ENCODE data around the gene KLK2. TPM values are rescaled to one million over a fixed set of nuclear protein-coding genes. Genes with fewer than 3 reads are reported as not detected.

KLK2 gene
- total and polyA plus RNA-seq, 2 of the 8 experiments (the other 6 are each of a cell fraction or from before 2014, with no cell fraction given): 0.20 TPM; not detected in 1

DNA sequence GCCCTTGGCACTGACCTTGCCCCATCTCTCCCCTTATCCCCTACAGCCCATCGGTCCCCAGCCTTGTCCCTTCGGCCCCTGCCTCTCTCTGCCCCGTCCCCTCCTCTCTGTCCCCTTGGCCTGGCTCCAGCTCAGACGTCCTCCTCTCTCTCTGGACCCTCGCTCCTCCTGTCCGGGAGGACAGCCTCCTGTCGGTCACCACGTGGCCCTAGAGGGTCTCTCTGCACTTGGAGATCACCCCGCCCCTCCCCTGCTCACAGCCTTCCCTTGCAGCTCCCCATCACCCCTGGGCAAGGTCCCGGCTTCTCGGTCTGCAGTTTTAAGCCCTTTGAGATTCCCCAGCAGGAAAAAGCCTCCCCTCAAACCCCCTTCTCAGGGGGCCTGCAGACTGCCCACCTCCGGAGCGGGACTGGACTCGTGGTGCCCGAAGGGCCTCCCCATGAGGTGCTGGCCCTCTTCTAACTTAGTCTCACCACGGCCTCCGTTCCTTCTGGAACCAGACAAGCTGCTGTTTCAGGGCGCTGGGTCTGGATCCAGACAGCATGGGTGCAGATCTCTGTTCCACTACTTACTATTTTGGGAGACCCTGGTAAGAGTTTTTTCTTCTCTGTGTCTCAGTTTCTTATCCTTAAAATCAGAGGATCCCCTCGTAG, 36.6 kb upstream of the KLK2 start:
- 72% methylated on average over 17 of the region's 19 CpGs; no CpG with 5 or more reads in 1 of the 2 experiments for WGBS, 2 experiments (ENCODE audit: extremely low coverage in 1 of 2, insufficient coverage in 1 of 2, insufficient read length in 1 of 2, insufficient replicate concordance in 2 of 2, low coverage in 1 of 2, low lambda C conversion rate in 2 of 2, missing lambda C conversion rate in 1 of 2)
- H3K27ac ChIP-seq (ENCODE audit: low read depth, low read length): no peak overlapping the region
- H2BK12ac ChIP-seq (ENCODE audit: low read depth, low read length): peak overlapping the region; percentile 92; the same call in 1 of the 2 replicates
- peak overlapping the region; percentile 80 for H3K4me2 ChIP-seq (ENCODE audit: insufficient read depth in 1 of 2, low read depth in 2 of 2, low read length in 2 of 2)
- no peaks in the 10 kb centered on the region for H3K9me3 ChIP-seq (ENCODE audit: insufficient read depth in 2 of 2, low read depth in 1 of 2, low read length in 1 of 2)
- H2BK5ac ChIP-seq (ENCODE audit: low read depth, low read length): peak overlapping the region; percentile 82; the same call in 1 of the 2 replicates
- no peak overlapping the region for H3K14ac ChIP-seq (ENCODE audit: insufficient read length)
- H3K23me2 ChIP-seq (ENCODE audit: low read depth, low read length): peaks cover 8% of the 10 kb centered on the region; the same call in 1 of the 2 replicates
- 0 out of 2 replicates have a peak overlapping the region, but pooled peaks have one; percentile 24 for H2AK5ac ChIP-seq (ENCODE audit: low read depth, low read length)
- no peak overlapping the region for H2BK20ac ChIP-seq (ENCODE audit: low read length)
- H3K4me3 ChIP-seq (ENCODE audit: extremely low read depth in 1 of 4, insufficient read depth in 2 of 4, low read depth in 3 of 4, low read length in 4 of 4): peak overlapping the region; percentile 59 to 76 (median 64); a peak in 6 of 8 replicates
- TF ChIP-seq, protein P1, sequence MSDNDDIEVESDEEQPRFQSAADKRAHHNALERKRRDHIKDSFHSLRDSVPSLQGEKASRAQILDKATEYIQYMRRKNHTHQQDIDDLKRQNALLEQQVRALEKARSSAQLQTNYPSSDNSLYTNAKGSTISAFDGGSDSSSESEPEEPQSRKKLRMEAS (IDR thresholded peaks at IDR 0.05): peak; percentile 41; the same call in 1 of the 2 replicates
- no peak for TF ChIP-seq HDAC6 (IDR thresholded peaks at IDR 0.05; ENCODE audit: low read depth, low read length)
- DNase-seq (ENCODE audit: low read depth in 1 of 2, low spot score in 2 of 2) (no peak), FAIRE-seq (no peak)
- 0 out of 7 replicates have a peak overlapping the region, but pooled peaks of 2 of the 4 experiments have one; percentile 7 to 43 for H3K9ac ChIP-seq (replicated peaks in 1 of 4; ENCODE audit: extremely low read depth in 1 of 4, low read depth in 3 of 4, low read length in 3 of 4)
- no peak overlapping the region for H4K5ac ChIP-seq (ENCODE audit: insufficient read length, low read depth, low read length)
- H3K4me1 ChIP-seq (replicated peaks in 1 of 4; ENCODE audit: control insufficient read depth in 3 of 4, insufficient read depth in 4 of 4, low read length in 3 of 4): peaks cover 0 to 7% (median 2%) of the 10 kb centered on the region in 4 experiments; a peak in 3 of 7 replicates
- no peak overlapping the region for H3K56ac ChIP-seq (replicated peaks; ENCODE audit: insufficient read length, low read depth, low read length)
- POLR2A ChIA-PET (ENCODE audit: partially characterized antibody): interaction anchor here (0.6 to 5.4 kb wide), 6 partner anchors 32 to 912 kb away, joined by 3 to 24 read pairs (median 4); no protein-coding TSS in a partner anchor
- H3K23ac ChIP-seq (ENCODE audit: insufficient read length): no peak overlapping the region
- H3K4ac ChIP-seq (replicated peaks; ENCODE audit: insufficient read length, low read depth, low read length): peak overlapping the region; percentile 91
- peak overlapping the region; percentile 78 for H4K91ac ChIP-seq (replicated peaks; ENCODE audit: insufficient read length, low read length)
- peak overlapping the region; percentile 66 for H3K18ac ChIP-seq (ENCODE audit: extremely low read depth, low read length)
- CTCF ChIA-PET (ENCODE audit: partially characterized antibody): interaction anchor here (0.5 to 1.4 kb wide), 5 partner anchors 22 to 167 kb away, joined by 3 to 6 read pairs (median 3); no protein-coding TSS in a partner anchor
- no peaks in the 10 kb centered on the region for H3K79me1 ChIP-seq (ENCODE audit: low read depth, low read length)
- no peaks in the 10 kb centered on the region for H3K36me3 ChIP-seq (ENCODE audit: control insufficient read depth in 2 of 4, insufficient read depth in 4 of 4, low read length in 3 of 4)
- H3K79me2 ChIP-seq (ENCODE audit: control insufficient read depth in 1 of 2, insufficient read depth in 2 of 2, low read length in 2 of 2): no peaks in the 10 kb centered on the region
- H2BK15ac ChIP-seq (ENCODE audit: low read length): 0 out of 2 replicates have a peak overlapping the region, but pooled peaks have one; percentile 29
- peaks cover 0 to 22% (median 7%) of the 10 kb centered on the region in 4 experiments; a peak in 6 of 7 replicates for H3K27me3 ChIP-seq (replicated peaks in 1 of 4; ENCODE audit: control insufficient read depth in 3 of 4, extremely low read depth in 1 of 4, insufficient read depth in 3 of 4, low read length in 3 of 4)
- peak overlapping the region; percentile 69 for H2AFZ ChIP-seq (ENCODE audit: low read length)
- no peak overlapping the region for H2BK120ac ChIP-seq (replicated peaks; ENCODE audit: low read depth, low read length)
- no peaks in the 10 kb centered on the region for H4K20me1 ChIP-seq (replicated peaks in 1 of 2; ENCODE audit: control insufficient read depth in 1 of 2, insufficient read depth in 2 of 2, low read length in 2 of 2)
- H4K8ac ChIP-seq (ENCODE audit: extremely low read depth, insufficient read depth, low read length): peak overlapping the region; percentile 92
